Prostate gland (tissue), 2 donors: ENCODE results near the gene KRTAP21-3. TPM values are rescaled to one million over a fixed set of nuclear protein-coding genes. Genes with fewer than 3 reads are reported as not detected.

Source experiments
- DNase-seq: peaks from one replicate; pipeline ENCODE4 v3.0.0-alpha.2; 2019; ENCODE audit warnings: low spot score
- H3K27ac ChIP-seq, 2 donors: fragments of 200-600 bp; sonication (generic); 2 replicates each; pipeline ENCODE4 v1.5.1; 2017 to 2019
- H3K27me3 ChIP-seq: fragments of 200-600 bp; sonication (generic); replicated peaks from 2 replicates; pipeline ENCODE4 v1.5.1; 2019; ENCODE audit not compliant: insufficient read depth
- H3K36me3 ChIP-seq, 2 donors: fragments of 200-600 bp; sonication (generic); 1 replicate in 1 of 2; 2 replicates in 1 of 2; pipeline versions ENCODE4 v1.5.1 to v1.8.1; 2017 to 2019
- H3K4me1 ChIP-seq: fragments of 200-600 bp; sonication (generic); replicated peaks from 2 replicates; pipeline ENCODE4 v1.5.1; 2019
- H3K4me3 ChIP-seq, 2 donors: fragments of 200-600 bp; sonication (generic); 2 replicates each; pipeline ENCODE4 v1.5.1; 2017 to 2019
- H3K9me3 ChIP-seq: fragments of 200-600 bp; sonication (generic); 2 replicates; pipeline ENCODE4 v1.5.1; 2017
- POLR2A ChIP-seq: fragments of 450-650 bp; IDR thresholded peaks from one replicate; pipeline ENCODE4 v1.6.1; 2016; ENCODE audit warnings: antibody characterized with exemption, mild to moderate bottlenecking
- POLR2AphosphoS5 ChIP-seq: sonication (generic); formaldehyde crosslinking; IDR thresholded peaks from one replicate; pipeline ENCODE4 v1.6.1; 2017; ENCODE audit warnings: antibody characterized with exemption
- WGBS: methylation state at CpG from one replicate; pipeline ENCODE4 v1.1.5; 2018; 5-methylcytosine and 5-hydroxymethylcytosine counted together
- intact Hi-C: fragments of 100-400 bp; cut with DNase I; formaldehyde crosslinking; loops from one replicate; pipeline ENCODE4 v1.14.2; 2022
- total RNA-seq, 2 donors: library from RNA; depleted of rRNA; stranded (reverse); fragments of >200 nt; gene quantifications; one replicate each; pipeline ENCODE4 v1.1.0, GENCODE V29; 2016
- TF ChIP-seq, protein P1 (sequence below), 4 experiments: fragments of 200-600 bp in 2 of 4; fragments of 450-650 bp in 2 of 4; sonication (generic) in 2 of 4; IDR thresholded peaks; 1 replicate in 3 of 4; 2 replicates in 1 of 4; pipeline ENCODE4 v1.5.1; 2016 to 2019; ENCODE audit warnings: antibody characterized with exemption in 4 of 4, mild to moderate bottlenecking in 2 of 4, moderate library complexity in 2 of 4

Gene KRTAP21-3
- total RNA-seq, 2 donors from 2014 or later: not detected

DNA sequence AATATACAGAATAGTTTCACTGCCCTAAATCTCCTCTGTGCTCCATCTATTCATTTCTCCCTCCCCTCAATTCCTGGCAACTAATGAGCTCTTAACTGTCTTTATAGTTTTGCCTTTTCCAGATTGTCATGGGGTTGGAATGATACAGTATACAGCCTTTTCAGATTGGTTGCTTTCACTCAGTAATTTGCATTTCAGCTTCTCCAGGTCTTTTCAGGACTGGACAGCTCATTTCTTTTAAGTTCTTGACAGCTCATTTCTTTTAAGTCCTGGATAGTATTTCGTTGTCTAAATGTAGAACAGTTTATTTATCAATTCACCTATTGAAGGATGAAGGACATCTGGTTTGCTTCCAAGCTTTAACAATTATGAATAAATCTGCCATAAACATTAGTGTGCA, 22.6 kb downstream of the KRTAP21-3 start:
- Histone ChIP-seq H3K36me3 (no peaks in the 10 kb centered on the region), H3K9me3 (no peaks in the 10 kb centered on the region), H3K4me3 (no peak overlapping the region), H3K4me1 (no peaks in the 10 kb centered on the region), H3K27me3 (no peaks in the 10 kb centered on the region), H3K27ac (no peak overlapping the region)
- intact Hi-C loops: no loop called here
- TF ChIP-seq, protein P1, sequence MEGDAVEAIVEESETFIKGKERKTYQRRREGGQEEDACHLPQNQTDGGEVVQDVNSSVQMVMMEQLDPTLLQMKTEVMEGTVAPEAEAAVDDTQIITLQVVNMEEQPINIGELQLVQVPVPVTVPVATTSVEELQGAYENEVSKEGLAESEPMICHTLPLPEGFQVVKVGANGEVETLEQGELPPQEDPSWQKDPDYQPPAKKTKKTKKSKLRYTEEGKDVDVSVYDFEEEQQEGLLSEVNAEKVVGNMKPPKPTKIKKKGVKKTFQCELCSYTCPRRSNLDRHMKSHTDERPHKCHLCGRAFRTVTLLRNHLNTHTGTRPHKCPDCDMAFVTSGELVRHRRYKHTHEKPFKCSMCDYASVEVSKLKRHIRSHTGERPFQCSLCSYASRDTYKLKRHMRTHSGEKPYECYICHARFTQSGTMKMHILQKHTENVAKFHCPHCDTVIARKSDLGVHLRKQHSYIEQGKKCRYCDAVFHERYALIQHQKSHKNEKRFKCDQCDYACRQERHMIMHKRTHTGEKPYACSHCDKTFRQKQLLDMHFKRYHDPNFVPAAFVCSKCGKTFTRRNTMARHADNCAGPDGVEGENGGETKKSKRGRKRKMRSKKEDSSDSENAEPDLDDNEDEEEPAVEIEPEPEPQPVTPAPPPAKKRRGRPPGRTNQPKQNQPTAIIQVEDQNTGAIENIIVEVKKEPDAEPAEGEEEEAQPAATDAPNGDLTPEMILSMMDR (IDR thresholded peaks at IDR 0.05): no peak
- TF ChIP-seq POLR2AphosphoS5 (no peak), POLR2A (no peak)
- WGBS: 44% methylated on average over 1 of the region's 1 CpG
- no peak for DNase-seq

DNA sequence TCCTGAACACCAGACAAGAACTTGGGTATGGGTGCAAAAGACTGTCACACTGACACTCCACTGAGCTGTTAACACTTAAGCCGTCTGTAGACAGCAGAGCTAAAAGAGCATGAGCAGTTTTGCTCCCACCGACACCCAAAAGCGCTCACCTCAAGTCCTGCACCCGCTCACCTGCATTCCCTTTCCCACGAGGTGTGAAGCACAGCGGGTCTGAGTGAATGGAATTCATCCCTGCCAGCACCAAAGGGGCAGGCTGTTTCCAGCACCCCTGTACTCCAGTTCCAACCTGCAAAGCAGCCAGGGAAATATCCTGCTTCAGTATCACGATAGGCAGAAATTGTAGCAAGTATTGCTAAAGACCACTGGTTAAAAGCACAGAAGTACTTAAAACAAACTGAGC, 28.8 kb downstream of the KRTAP21-3 start:
- TF ChIP-seq POLR2A (no peak), POLR2AphosphoS5 (no peak)
- TF ChIP-seq, protein P1 (IDR thresholded peaks at IDR 0.05): no peak
- DNase-seq: no peak
- Histone ChIP-seq H3K9me3 (no peaks in the 10 kb centered on the region), H3K27me3 (no peaks in the 10 kb centered on the region), H3K36me3 (no peaks in the 10 kb centered on the region), H3K27ac (no peak overlapping the region), H3K4me3 (no peak overlapping the region), H3K4me1 (no peaks in the 10 kb centered on the region)
- intact Hi-C loops: no loop called here
- WGBS: 70% methylated on average over 7 of the region's 7 CpGs

DNA sequence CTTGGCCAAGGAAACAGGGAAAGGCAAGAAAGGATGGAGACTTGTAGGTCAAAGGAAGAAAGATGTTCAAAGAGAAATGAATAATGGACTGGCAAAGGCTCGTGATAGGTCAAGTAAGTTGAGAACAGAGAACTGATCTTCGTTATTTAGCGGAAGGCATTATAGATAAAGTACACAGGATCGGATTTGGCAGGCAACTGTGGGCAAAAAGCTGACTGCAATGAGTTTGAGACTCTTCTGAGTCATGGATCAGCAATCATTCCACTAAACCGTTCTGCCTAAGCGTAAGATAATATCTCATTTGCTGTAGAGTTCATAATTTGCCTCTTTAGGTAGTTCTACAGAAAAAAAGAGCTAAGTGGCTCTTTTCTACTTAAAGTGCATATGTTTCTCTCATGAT, 34.1 kb downstream of the KRTAP21-3 start:
- no peaks in the 10 kb centered on the region for H3K27me3 ChIP-seq
- 82% methylated on average over 6 of the region's 6 CpGs for WGBS
- TF ChIP-seq POLR2AphosphoS5 (no peak), POLR2A (no peak)
- TF ChIP-seq, protein P1 (IDR thresholded peaks at IDR 0.05): no peak
- intact Hi-C loops: no loop called here
- no peaks in the 10 kb centered on the region for H3K36me3 ChIP-seq
- H3K4me3 ChIP-seq: no peak overlapping the region
- H3K4me1 ChIP-seq: no peaks in the 10 kb centered on the region
- no peak overlapping the region for H3K27ac ChIP-seq
- no peaks in the 10 kb centered on the region for H3K9me3 ChIP-seq
- DNase-seq: no peak

GRCh38 chr21:30680586-30680985, 38.0 kb downstream of the KRTAP21-3 start:
- no peak for DNase-seq
- Histone ChIP-seq H3K27ac (no peak overlapping the region), H3K27me3 (no peaks in the 10 kb centered on the region), H3K36me3 (no peaks in the 10 kb centered on the region), H3K9me3 (no peaks in the 10 kb centered on the region), H3K4me3 (no peak overlapping the region), H3K4me1 (no peaks in the 10 kb centered on the region)
- intact Hi-C loops: no loop called here
- WGBS: 35% methylated on average over 1 of the region's 1 CpG
- no peak for TF ChIP-seq POLR2A
- no peak for TF ChIP-seq POLR2AphosphoS5
- TF ChIP-seq, protein P1 (IDR thresholded peaks at IDR 0.05): no peak

DNA sequence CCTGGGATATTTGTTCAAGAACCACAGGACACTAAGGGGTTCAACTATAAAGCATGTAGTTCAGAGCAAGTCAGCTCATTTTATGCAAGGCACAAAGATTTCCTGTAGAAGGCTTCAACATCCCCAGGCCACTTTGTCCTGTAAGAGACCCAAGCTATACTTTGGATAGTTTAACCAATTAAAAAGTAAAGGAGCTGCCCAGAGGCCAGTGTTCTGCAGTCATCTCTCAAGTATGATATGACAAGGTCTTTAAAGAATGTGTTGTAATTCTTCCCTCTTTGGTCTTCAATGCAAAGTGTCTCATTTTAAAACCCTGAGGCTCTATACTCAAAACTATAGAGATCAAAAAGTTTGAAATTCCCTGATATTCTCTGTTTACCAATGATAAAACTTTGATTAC, 41.8 kb downstream of the KRTAP21-3 start:
- H3K4me3 ChIP-seq: no peak overlapping the region
- no peaks in the 10 kb centered on the region for H3K9me3 ChIP-seq
- DNase-seq: no peak
- no peak for TF ChIP-seq POLR2AphosphoS5
- TF ChIP-seq, protein P1 (IDR thresholded peaks at IDR 0.05): no peak
- no peak for TF ChIP-seq POLR2A
- no peaks in the 10 kb centered on the region for H3K36me3 ChIP-seq
- H3K27me3 ChIP-seq: no peaks in the 10 kb centered on the region
- intact Hi-C loops: no loop called here
- no peak overlapping the region for H3K27ac ChIP-seq
- H3K4me1 ChIP-seq: no peaks in the 10 kb centered on the region
